PFSK-1 (cell line): Measurements from ENCODE around the gene FSHR.

Source experiments
- SIN3A ChIP-seq: IDR thresholded peaks from 2 replicates; pipeline ENCODE4 v1.6.1; 2012; ENCODE audit warnings: mild to moderate bottlenecking, low read length, moderate library complexity, borderline replicate concordance; ENCODE audit not compliant: insufficient read depth
- TF ChIP-seq, protein P1 (sequence below), 2 experiments: IDR thresholded peaks; 2 replicates each; pipeline versions ENCODE4 v1.6.1 to v1.8.0; 2011 to 2012; ENCODE audit warnings: low read depth in 2 of 2, low read length in 2 of 2, control low read depth in 1 of 2, inconsistent platforms in 1 of 2, mild to moderate bottlenecking in 1 of 2, moderate library complexity in 1 of 2; ENCODE audit not compliant: insufficient read depth in 1 of 2

DNA sequence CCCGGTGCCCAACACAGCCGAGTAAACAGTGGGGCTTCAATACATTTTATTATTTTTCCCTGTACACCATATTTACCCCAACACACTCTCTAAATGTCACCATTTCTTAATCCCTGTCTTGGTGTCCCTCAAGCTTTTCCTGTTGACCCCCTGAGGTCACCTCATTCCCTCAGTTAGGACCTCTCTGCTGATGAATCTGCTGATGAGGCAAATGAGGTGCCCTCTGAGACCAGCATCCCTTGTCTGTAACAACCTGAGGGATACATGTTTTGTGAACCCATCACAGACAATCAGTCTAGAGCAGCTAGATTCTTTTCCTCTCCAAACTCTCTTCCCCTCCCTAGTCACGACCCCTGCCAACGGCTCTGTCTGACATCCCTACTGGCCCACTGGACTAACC, 127.6 kb downstream of the FSHR start:
- TF ChIP-seq, protein P1, sequence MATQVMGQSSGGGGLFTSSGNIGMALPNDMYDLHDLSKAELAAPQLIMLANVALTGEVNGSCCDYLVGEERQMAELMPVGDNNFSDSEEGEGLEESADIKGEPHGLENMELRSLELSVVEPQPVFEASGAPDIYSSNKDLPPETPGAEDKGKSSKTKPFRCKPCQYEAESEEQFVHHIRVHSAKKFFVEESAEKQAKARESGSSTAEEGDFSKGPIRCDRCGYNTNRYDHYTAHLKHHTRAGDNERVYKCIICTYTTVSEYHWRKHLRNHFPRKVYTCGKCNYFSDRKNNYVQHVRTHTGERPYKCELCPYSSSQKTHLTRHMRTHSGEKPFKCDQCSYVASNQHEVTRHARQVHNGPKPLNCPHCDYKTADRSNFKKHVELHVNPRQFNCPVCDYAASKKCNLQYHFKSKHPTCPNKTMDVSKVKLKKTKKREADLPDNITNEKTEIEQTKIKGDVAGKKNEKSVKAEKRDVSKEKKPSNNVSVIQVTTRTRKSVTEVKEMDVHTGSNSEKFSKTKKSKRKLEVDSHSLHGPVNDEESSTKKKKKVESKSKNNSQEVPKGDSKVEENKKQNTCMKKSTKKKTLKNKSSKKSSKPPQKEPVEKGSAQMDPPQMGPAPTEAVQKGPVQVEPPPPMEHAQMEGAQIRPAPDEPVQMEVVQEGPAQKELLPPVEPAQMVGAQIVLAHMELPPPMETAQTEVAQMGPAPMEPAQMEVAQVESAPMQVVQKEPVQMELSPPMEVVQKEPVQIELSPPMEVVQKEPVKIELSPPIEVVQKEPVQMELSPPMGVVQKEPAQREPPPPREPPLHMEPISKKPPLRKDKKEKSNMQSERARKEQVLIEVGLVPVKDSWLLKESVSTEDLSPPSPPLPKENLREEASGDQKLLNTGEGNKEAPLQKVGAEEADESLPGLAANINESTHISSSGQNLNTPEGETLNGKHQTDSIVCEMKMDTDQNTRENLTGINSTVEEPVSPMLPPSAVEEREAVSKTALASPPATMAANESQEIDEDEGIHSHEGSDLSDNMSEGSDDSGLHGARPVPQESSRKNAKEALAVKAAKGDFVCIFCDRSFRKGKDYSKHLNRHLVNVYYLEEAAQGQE (IDR thresholded peaks at IDR 0.05; ENCODE audit: insufficient read depth in 1 of 2, low read depth in 2 of 2, low read length in 2 of 2): no peak
- no peak for TF ChIP-seq SIN3A
